ENCODE results near the gene GPC5.

Gene GPC5

DNA sequence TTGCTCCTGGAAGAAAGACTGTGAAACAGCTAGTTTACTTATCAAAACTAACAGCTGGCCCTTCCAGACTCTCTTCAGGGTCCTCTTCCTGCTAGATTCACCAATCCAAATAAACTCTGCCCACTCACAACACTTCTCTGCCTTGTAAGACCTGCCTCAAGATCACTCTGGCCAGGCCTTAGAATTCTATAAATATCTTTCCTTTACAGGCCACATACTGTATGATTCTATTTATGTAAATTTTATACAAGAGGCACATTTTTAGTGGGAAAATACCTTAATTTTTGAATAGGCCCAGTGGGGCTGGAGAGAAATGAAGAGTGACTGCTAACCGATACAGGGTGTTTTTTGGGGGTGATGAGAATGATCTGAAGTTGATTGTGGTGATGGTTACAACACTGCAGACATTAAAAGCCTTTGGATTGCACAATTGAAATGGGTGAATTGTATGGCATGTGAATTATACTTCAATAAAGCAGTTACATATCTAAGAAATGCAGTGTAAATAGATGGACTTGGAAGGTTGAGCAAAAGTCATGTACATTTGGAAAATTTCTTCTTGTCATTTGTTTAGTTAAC is 141.8 kb downstream of the GPC5 start:
- no peak for ATAC-seq

DNA sequence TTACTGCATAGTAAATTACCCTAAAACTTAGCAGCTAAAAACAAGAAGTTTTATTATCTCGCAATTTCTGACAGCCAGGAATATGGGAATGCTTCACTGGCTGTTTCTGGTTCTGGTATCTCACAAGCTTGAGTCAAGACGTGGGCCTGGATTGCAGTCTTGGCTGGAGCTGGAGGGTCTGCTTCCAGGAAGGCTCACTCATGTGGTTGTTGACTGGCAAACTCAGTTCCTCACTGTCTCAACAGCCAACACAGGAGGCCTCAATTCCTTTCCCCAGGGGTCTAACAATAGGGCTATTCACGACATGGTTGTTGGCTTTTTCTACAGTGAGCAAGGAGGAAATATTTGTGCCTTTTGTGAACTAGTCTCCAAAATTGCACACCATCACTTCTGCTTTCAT is 146.3 kb downstream of the GPC5 start:
- no peak for ATAC-seq

- ATAC-seq = no peak
These were observed 148.5 kb downstream of the GPC5 start for GRCh38 chr13:91546900-91547299.

DNA sequence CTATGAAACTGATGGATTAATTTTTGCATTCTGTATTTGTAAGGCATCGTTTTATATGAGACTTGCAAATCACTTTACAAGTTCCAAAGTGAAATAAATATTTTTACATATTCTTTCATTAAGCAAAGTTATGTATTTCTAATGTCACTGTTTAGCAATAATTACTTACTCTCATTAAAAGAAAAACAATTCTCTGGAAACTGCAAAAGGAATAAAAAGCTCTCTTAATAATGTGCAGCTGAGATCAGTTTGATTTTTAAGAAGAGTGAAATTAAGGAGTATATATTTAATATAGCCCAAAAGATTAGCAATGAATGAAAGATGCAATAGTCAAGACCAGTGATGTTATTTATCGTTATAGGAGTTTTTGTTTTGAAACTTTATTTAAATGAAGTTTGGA is 155.2 kb downstream of the GPC5 start:
- no peak for ATAC-seq

DNA sequence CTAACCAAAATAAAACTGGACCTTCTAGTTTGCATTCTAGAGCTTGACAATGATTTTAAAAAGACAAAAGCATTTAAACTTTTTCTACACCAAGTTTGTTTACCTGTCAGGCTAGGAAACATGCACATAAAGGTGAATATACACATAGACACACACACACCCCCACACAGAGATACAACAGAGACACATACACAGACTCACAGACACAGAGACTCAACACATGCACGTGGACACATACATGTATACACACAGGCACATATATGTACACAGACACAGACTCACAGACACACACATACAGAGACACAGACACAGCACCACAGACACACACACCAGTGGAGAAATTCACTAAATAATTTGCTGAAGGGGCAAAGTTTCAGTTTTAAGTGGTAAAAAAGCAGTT is 155.7 kb downstream of the GPC5 start:
- ATAC-seq = no peak

DNA sequence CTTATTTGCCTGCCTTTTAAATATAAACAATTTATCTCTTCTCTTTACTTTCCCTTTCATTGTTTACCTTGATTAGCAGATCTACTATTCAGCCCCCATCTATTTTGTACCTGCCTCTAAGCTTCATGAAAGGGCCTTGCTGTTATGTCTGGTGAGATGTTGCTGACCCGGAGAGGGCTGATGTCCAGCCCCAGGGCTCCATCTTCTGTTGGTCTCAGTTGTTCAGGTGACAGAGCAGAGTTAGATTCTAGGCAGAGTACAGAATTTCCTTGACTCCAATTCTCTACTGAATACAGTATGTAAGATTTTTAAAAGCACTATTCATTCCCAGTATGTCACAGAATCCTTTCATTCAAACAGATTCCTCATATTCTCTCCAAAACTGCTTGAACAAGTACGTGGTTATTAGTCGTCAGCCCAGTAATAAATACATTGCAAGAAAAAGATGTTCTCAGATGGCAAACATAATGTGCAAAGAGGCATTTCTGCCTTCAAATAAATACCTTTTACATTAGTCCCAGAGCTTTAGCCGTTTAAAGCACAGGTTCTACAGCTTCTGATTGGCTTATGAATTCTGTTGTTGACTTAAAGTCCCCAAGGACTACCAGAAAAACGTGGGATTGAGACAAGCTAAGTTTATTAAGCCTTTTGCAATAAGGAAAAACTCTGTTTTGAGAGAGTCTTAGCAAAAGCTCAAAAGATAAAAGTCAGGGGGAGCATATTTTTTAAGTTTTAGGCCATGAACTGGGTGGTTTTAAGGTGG is 159.1 kb downstream of the GPC5 start:
- ATAC-seq = no peak

GRCh38 chr13:91563799-91564198 is 165.4 kb downstream of the GPC5 start:
- ATAC-seq = no peak

DNA sequence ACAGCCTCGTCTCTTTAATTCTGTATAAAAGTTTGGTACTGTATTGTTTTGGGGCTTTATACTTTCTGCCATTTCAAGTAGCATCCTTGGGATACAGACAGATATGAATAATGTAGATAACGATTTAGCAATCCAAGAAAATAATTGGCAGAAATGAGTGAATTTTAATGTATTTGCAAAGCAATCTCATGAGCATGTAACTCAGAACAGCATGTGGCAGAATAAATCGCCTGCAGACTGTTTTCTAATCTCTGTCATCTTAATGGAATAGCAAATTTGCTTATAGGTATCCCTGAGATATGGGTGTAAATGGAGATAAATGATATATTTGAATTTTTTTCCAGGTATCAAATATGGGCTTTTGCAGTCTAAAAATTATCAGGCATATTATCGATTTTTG is 166.0 kb downstream of the GPC5 start:
- ATAC-seq = no peak

GRCh38 chr13:91565296-91565695 is 166.9 kb downstream of the GPC5 start:
- ATAC-seq = no peak

- no peak for ATAC-seq
These were observed 169.2 kb downstream of the GPC5 start for GRCh38 chr13:91567485-91568207.

DNA sequence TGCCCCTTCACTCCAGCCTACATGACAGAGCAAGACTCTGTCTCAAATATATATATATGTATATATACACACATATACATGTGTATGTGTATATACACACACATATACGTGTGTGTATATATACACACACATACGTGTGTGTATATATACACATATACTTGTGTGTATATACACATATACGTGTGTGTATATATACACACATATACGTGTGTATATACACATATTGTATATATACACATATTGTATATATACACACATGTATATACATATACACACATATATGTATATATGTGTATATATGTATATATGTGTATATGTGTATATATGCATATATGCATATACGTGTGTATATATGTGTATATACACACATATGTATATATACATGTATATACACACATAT is 173.3 kb downstream of the GPC5 start:
- no peak for ATAC-seq

GRCh38 chr13:91572439-91572838 is 174.0 kb downstream of the GPC5 start:
- no peak for ATAC-seq

GRCh38 chr13:91572944-91573598 is 174.7 kb downstream of the GPC5 start:
- no peak for ATAC-seq

- ATAC-seq = no peak
These were observed 176.3 kb downstream of the GPC5 start for GRCh38 chr13:91574766-91575165.

GRCh38 chr13:91576590-91576989 is 178.2 kb downstream of the GPC5 start:
- ATAC-seq = no peak

GRCh38 chr13:91579320-91579719 is 180.9 kb downstream of the GPC5 start:
- no peak for ATAC-seq

- no peak for ATAC-seq
These were observed 182.3 kb downstream of the GPC5 start for GRCh38 chr13:91580749-91581148.

DNA sequence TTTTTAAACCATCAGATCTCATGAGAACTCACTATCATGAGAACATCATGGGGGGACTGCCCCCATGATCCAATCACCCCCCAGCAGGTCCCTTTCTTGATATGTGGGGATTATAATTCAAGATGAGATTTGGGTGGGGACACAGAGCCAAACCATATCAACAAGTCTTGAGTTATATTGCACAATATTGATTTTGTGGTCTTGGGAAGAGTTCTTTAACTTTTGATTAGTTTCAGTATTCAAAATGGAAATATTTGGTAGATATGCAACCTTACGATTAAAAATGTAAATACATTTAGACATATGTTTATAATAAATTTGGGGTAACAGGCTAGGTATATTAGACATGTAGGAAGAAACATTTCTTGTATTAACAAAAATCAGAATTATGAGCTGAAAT is 188.2 kb downstream of the GPC5 start:
- ATAC-seq = no peak

- ATAC-seq = no peak
These were observed 190.1 kb downstream of the GPC5 start for GRCh38 chr13:91588541-91588940.

GRCh38 chr13:91592056-91593014 is 193.9 kb downstream of the GPC5 start:
- ATAC-seq = no peak

- ATAC-seq = no peak
These were observed 195.0 kb downstream of the GPC5 start for GRCh38 chr13:91593456-91593855.

GRCh38 chr13:91594061-91594460 is 195.6 kb downstream of the GPC5 start:
- no peak for ATAC-seq
